ENCODE measurements around the gene GATAD1.
"Not testable (repeated sequence)": the region's sequence is repeated elsewhere in the genome, so short reads cannot be mapped to it uniquely, and the experiment has no call there.

Gene GATAD1, protein sequence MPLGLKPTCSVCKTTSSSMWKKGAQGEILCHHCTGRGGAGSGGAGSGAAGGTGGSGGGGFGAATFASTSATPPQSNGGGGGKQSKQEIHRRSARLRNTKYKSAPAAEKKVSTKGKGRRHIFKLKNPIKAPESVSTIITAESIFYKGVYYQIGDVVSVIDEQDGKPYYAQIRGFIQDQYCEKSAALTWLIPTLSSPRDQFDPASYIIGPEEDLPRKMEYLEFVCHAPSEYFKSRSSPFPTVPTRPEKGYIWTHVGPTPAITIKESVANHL

DNA sequence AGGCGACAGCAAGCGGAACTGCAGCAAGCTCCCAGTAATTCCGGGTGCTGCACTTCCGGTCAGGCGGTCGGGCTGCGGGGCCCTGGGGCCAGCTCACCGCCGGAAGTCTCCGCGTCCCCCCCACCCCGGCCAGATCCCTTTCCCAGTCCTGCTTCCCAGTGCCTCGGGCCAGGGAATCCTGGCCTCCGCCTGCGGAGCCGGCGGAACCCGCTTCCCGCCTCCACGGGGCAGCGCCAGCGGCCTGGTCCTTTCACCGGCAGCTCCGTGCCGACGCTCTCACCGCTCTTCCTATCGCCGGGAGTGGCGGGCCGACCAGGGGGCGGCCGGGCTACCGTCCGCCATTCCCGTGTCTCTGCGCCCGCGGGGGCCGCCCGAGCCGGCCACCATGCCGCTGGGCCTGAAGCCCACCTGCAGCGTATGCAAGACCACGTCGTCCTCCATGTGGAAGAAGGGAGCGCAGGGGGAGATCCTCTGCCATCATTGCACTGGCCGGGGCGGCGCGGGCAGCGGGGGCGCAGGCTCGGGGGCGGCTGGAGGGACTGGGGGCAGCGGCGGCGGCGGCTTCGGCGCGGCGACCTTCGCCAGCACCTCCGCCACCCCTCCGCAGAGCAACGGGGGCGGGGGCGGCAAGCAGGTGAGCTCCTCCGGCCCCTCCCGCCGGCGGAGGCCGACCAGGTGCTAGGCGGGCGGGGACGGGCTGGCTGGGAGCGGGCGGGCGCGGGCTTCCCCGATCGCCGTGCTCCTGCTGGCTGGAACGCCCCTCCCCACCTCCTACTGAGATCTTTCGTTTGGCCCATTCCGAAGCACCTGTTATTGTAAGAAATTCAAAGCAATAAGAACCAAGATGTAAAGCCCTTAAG is at the start of gene GATAD1:
Gene GATAD1 (plus strand): TSS at position 138 of the 860 bp plus-strand sequence. CDS start 248 bp downstream, at position 386.
- DNase-seq (ENCODE audit: low read depth in 2 of 2) = peak; percentile 47 to 58

- DNase-seq (ENCODE audit: low read depth in 2 of 2) = no peak
Measured at GRCh38 chr7:92397542-92397941, 49.7 kb upstream of the GATAD1 start.

- no peak for DNase-seq (ENCODE audit: low read depth in 2 of 2)
Measured at GRCh38 chr7:92400013-92400412, 47.3 kb upstream of the GATAD1 start.

DNA sequence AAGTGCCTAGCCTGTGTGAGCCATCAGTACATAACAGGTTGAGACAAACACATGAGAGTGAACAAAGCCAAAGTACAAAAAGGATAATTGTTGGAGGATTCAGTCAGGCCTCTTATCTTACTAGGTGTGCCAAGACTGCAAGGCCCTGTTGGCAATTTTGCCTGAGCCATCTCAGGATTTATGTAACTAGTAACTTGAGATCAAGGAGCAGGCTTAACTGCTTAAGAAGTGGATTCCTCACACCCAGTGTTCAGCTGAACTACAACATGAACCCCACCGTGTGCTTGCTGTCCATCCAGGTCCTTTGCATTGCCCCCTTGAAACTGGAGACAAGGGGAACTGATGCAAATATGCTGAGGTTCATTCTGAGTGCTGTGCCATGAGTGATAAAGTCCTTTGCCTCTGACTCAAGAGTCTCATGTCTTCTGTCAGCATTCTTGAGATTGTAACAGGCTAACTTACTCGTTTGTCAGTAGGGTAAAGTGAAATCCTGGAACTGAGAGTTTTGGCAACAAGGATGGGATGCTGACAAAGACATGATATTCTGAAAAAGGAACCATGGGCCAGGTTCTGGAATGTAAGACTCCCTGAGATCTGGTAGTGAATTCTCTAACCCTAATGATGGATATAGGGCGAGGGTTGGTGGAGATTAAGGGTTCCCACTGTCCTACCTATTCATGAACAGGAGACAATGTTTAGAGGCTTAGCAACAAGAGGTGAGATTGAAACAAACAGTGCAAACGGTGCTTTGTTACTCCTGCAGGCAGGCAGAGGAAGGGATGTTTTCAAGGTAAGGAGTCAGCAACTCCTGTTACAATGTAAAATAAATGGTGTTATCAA is 44.1 kb upstream of the GATAD1 start:
- no peak for DNase-seq (ENCODE audit: low read depth in 2 of 2)

- no peak for DNase-seq (ENCODE audit: low read depth in 2 of 2)
Measured at GRCh38 chr7:92403760-92404074, 43.6 kb upstream of the GATAD1 start.

DNA sequence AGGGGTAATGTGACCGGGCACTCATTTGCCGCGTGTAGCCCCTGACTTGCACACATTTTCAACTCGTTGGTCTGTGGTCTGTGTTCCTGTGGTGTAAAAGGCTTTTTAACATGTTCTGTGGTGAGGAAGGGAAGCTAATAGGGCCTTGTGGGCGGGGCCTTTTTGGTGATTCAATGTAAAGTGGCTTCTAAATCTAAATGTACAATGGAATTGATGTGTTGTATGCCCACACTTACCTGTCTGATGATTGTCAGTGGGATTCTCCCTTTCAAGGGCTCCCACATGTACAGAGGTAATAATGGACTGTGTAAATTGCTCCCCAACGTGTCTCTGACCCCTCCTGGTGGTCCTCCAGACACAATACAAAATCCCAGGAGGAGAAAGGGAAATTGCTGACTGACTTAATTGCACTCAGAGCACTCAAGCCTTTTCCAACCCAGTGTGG is 43.1 kb upstream of the GATAD1 start:
- no peak for DNase-seq (ENCODE audit: low read depth in 2 of 2)

DNA sequence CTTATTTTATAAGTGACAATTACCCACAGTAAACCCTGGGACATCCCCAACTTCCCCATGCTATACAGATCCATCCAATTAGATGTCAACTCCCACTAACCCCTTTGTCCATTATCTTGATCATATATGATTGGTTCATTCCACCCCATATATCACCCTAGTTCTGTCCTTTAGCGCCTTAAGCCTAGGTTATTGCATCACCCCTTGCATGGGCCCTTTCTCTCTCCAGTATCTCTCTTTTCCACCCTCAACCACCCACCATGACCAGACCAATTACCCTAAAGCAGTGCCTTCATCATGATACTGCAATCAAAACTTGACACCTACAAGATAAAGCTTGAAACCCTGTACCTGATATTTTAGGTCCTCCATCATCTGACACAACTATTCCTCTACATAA is 37.9 kb upstream of the GATAD1 start:
- DNase-seq (ENCODE audit: low read depth in 2 of 2) = no peak

DNA sequence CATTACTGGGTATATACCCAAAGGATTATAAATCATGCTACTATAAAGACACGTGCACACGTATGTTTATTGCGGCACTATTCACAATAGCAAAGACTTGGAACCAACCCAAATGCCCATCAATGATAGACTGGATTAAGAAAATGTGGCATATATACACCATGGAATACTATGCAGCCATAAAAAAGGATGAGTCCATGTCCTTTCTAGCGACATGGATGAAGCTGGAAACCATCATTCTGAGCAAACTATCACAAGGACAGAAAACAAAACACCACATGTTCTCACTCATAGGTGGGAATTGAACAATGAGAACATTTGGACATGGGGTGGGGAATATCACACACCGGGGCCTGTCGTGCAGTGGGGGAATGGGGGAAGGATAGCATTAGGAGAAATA is 37.1 kb upstream of the GATAD1 start:
- DNase-seq (ENCODE audit: low read depth in 2 of 2) = not testable (repeated sequence)

GRCh38 chr7:92412745-92413144 is 34.5 kb upstream of the GATAD1 start:
- DNase-seq (ENCODE audit: low read depth in 2 of 2) = no peak

DNA sequence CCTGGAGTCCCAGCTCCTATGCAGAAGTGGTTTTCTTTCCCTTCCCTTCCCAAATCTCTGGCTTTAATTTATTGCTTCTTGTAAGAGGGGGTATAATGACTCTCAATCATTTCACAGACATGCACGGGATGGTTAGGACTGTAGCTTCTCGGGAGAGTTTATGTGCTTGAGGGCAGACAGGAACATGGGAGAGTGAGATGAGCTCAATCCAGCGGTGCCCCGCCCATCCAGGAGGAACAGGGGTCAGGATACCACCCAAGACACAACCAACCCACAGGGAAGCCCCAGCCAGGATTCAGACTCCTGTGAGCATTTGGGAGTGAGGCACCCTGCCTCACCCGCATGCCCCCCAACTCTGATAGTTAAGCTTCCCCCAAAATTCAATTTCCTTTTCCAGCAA is 33.7 kb upstream of the GATAD1 start:
- no peak for DNase-seq (ENCODE audit: low read depth in 2 of 2)

GRCh38 chr7:92415225-92415624 is 32.1 kb upstream of the GATAD1 start:
- DNase-seq (ENCODE audit: low read depth in 2 of 2) = no peak

DNA sequence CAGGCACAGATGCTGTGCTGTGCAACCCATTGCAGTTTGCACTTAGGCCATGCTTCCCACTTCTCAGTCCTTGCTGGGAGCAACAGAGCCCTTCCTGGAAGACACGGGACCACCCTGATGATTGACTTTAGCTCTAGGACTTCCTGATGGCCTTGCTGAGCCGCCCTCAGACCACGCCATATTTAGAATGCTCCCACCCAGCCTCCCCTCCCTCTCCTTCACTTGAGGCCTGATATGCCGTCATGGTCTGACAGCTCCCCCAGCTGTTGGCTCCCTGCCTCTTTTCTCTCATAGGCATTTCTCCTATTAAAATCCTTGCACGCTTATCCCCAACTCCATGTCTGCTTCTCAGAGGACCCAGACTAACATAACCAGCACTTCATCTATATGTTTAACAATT is 29.4 kb upstream of the GATAD1 start:
- DNase-seq (ENCODE audit: low read depth in 2 of 2) = no peak

GRCh38 chr7:92421676-92422435 is 25.4 kb upstream of the GATAD1 start:
- no peak for DNase-seq (ENCODE audit: low read depth in 2 of 2)

GRCh38 chr7:92422926-92423325 is 24.4 kb upstream of the GATAD1 start:
- DNase-seq (ENCODE audit: low read depth in 2 of 2) = no peak

GRCh38 chr7:92423710-92424131 is 23.6 kb upstream of the GATAD1 start:
- no peak for DNase-seq (ENCODE audit: low read depth in 2 of 2)

DNA sequence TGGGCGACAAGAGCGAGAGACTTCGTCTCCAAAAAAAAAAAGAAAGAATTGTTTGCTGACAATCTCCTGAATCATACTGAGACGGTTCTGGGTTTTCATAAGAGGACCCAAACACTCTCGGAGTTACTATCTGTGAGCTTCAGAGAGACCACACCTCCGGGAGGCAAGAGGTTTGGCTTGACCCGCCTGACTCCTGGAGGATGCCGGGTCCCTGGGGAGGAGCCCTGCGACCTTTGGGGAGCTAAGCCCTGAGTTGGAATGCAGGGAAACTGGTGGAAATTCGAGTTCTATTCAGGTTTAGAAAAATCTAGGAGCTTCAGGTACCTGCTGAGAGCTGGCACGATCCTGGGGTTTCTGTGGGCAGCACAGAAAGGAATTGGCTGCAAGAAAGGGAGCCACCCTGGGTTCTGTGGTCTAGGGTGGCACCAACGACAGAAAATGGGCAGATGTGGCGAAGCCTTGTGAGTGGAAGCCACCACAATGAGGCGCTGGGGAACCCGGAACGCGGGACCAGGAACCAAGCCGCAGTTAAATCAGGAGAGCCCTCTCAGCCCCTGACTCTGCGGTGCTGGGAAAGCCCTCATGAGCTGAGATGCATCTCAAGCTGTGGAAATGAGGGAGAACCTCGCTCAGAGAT is 21.9 kb upstream of the GATAD1 start:
- DNase-seq (ENCODE audit: low read depth in 2 of 2) = no peak

DNA sequence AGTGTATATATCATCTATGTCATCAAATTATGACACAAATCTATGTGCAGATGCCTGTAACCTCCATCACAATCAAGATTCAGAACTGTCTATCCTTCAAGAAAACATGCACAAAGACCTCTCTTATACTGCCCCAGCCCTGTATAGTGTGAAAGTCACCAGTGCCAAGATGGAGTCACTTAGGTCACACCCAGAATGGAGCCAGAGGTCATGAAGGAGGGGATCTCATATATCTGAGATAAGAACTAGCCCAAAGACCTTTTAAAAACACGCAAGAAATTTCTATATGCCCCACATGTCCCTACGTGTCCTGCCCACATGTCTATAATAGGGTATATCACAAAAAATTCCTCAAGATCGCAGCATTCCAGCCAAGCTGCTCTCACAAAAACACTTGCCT is 20.1 kb upstream of the GATAD1 start:
- DNase-seq (ENCODE audit: low read depth in 2 of 2) = no peak

DNA sequence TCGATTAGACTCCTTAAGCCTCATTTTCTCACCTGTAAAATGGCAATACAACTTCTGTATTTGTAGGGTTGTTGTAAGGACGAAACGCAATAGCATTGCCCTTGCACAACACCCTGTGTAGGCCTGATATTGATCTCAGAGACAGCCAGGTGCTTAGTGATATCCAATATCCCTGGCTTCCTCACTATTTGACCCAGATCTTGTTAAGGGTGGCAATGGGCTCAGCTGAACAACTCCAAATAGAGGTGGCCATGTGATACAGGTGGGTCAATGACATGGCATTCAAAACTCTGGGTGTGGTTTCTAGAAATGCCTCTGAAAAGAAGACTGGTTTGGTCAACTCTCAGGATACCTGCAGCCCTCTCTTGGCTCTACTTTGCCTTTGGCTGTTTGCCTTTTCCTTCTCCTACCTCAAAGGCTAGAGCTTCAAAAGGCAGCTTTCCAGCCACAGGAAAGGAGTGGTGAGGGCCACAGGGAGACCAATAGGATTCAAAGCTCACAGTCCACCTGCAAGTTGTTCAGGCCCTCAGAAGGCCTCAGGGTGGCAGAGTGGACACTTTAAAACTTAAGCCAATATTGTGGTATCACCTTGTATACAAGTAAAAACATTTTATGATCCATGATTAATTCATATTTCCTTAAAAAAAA is 14.9 kb upstream of the GATAD1 start:
- DNase-seq (ENCODE audit: low read depth in 2 of 2) = no peak

GRCh38 chr7:92433019-92433418 is 14.3 kb upstream of the GATAD1 start:
- no peak for DNase-seq (ENCODE audit: low read depth in 2 of 2)

DNA sequence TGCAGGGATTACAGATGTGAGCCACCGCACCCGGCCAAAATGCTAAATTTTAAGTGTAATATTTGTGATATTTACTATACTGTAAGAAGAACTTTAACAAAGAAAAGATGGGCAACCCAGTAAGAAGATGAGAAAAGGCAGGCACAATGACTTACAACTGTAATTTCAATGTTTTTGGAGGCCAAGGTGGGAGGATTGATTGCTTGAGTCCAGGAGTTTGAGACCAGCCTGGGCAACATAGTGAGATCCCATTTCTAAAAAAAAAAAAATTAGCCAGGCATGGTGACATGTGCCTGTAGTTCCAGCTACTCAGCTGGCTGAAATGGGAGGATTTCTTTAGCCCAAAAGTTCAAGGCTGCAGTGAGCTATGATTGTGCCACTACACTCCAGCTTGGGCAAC is 11.7 kb upstream of the GATAD1 start:
- DNase-seq (ENCODE audit: low read depth in 2 of 2) = no peak

All from stimulated activated CD4-positive, alpha-beta T cell treated with anti-CD3 and anti-CD28 coated beads, Interleukin-1b, Interleukin-23, amount 100 ng/mL, for 1 hour (primary cell).